Suprapubic skin (tissue), 3 donors: ENCODE results near the gene EIF4G2.

Experiments
- POLR2A ChIP-seq, 2 donors: fragments of 450-650 bp; IDR thresholded peaks; one replicate each; pipeline ENCODE4 v1.6.1; 2017; ENCODE audit warnings: antibody characterized with exemption in 2 of 2, mild to moderate bottlenecking in 2 of 2, moderate library complexity in 2 of 2
- TF ChIP-seq, protein P1 (sequence below), 2 donors: fragments of 200-600 bp in 1 of 2; fragments of 450-650 bp in 1 of 2; sonication (generic) in 1 of 2; IDR thresholded peaks; one replicate each; pipeline ENCODE4 v1.5.1; 2016 to 2019; ENCODE audit warnings: antibody characterized with exemption in 2 of 2, mild to moderate bottlenecking in 1 of 2, moderate library complexity in 1 of 2

DNA sequence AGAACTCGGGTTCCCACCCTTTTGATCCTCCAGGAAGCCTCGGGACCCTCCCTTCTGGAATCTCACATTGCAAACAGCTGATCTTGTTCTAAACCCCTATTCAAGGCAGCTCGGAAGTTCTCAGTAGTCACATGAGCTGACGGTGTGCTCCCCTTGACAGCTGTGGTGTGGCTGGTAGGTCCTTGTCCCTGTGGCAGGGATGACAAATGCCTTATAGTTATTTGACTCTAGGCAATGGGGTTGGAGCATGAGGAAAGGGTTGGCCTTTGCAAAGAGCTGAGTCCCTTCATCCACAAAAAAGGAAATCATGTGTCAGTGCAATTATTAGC, 23.6 kb downstream of the EIF4G2 start:
- TF ChIP-seq, protein P1, sequence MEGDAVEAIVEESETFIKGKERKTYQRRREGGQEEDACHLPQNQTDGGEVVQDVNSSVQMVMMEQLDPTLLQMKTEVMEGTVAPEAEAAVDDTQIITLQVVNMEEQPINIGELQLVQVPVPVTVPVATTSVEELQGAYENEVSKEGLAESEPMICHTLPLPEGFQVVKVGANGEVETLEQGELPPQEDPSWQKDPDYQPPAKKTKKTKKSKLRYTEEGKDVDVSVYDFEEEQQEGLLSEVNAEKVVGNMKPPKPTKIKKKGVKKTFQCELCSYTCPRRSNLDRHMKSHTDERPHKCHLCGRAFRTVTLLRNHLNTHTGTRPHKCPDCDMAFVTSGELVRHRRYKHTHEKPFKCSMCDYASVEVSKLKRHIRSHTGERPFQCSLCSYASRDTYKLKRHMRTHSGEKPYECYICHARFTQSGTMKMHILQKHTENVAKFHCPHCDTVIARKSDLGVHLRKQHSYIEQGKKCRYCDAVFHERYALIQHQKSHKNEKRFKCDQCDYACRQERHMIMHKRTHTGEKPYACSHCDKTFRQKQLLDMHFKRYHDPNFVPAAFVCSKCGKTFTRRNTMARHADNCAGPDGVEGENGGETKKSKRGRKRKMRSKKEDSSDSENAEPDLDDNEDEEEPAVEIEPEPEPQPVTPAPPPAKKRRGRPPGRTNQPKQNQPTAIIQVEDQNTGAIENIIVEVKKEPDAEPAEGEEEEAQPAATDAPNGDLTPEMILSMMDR (IDR thresholded peaks at IDR 0.05), result no peak
- no peak for TF ChIP-seq POLR2A (IDR thresholded peaks at IDR 0.05)
